ENCODE data around the gene CRISPLD2. TPM values are rescaled to one million over a fixed set of nuclear protein-coding genes. Genes with fewer than 3 reads are reported as not detected.
A peak's percentile ranks its signal among the peaks of the same experiment; 100 is the strongest.

The CRISPLD2 gene
- total RNA-seq, 1 donor from 2014 or later, result 17.8 TPM

GRCh38 chr16:84914273-84914672, 94.5 kb downstream of the CRISPLD2 start:
- no peak overlapping the region for H3K4me3 Mint-ChIP-seq
- DNase-seq (ENCODE audit: extremely low spot score, unreplicated experiment), result no peak
- peaks cover 31% of the 10 kb centered on the region for H3K4me1 Mint-ChIP-seq (ENCODE audit: unreplicated experiment)
- no peak for TF ChIP-seq CTCF (conservative IDR thresholded peaks at IDR 0.05)
- peaks cover 3% of the 10 kb centered on the region for H3K27me3 Mint-ChIP-seq
- no peak overlapping the region for H3K27ac Mint-ChIP-seq
- no peaks in the 10 kb centered on the region for H3K9me3 Mint-ChIP-seq
- H3K36me3 Mint-ChIP-seq, result no peaks in the 10 kb centered on the region

- H3K4me1 Mint-ChIP-seq (ENCODE audit: unreplicated experiment), result peaks cover 45% of the 10 kb centered on the region
- no peak overlapping the region for H3K4me3 Mint-ChIP-seq
- H3K36me3 Mint-ChIP-seq, result no peaks in the 10 kb centered on the region
- no peak for TF ChIP-seq CTCF (conservative IDR thresholded peaks at IDR 0.05)
- no peaks in the 10 kb centered on the region for H3K9me3 Mint-ChIP-seq
- DNase-seq (ENCODE audit: extremely low spot score, unreplicated experiment), result no peak
- H3K27me3 Mint-ChIP-seq, result peaks cover 3% of the 10 kb centered on the region
- H3K27ac Mint-ChIP-seq, result no peak overlapping the region
Measured at GRCh38 chr16:84916178-84916577, 96.4 kb downstream of the CRISPLD2 start.

- TF ChIP-seq CTCF (conservative IDR thresholded peaks at IDR 0.05), result no peak
- H3K36me3 Mint-ChIP-seq, result no peaks in the 10 kb centered on the region
- H3K27me3 Mint-ChIP-seq, result peaks cover 3% of the 10 kb centered on the region
- H3K9me3 Mint-ChIP-seq, result no peaks in the 10 kb centered on the region
- no peak overlapping the region for H3K4me3 Mint-ChIP-seq
- peaks cover 45% of the 10 kb centered on the region for H3K4me1 Mint-ChIP-seq (ENCODE audit: unreplicated experiment)
- no peak for DNase-seq (ENCODE audit: extremely low spot score, unreplicated experiment)
- H3K27ac Mint-ChIP-seq, result no peak overlapping the region
Measured at GRCh38 chr16:84916850-84917249, 97.1 kb downstream of the CRISPLD2 start.

- TF ChIP-seq CTCF (conservative IDR thresholded peaks at IDR 0.05), result no peak
- peaks cover 40% of the 10 kb centered on the region for H3K4me1 Mint-ChIP-seq (ENCODE audit: unreplicated experiment)
- peaks cover 3% of the 10 kb centered on the region for H3K27me3 Mint-ChIP-seq
- no peaks in the 10 kb centered on the region for H3K9me3 Mint-ChIP-seq
- H3K4me3 Mint-ChIP-seq, result no peak overlapping the region
- no peak for DNase-seq (ENCODE audit: extremely low spot score, unreplicated experiment)
- no peaks in the 10 kb centered on the region for H3K36me3 Mint-ChIP-seq
- H3K27ac Mint-ChIP-seq, result no peak overlapping the region
Measured at GRCh38 chr16:84917492-84917891, 97.7 kb downstream of the CRISPLD2 start.

- Mint-ChIP-seq H3K4me3 (no peak overlapping the region), H3K27me3 (peaks cover 3% of the 10 kb centered on the region), H3K4me1 (ENCODE audit: unreplicated experiment) (peaks cover 38% of the 10 kb centered on the region)
Measured at GRCh38 chr16:84918006-84918909, 98.5 kb downstream of the CRISPLD2 start.

More at GRCh38 chr16:84918006-84918909, 98.5 kb downstream of the CRISPLD2 start:
- Mint-ChIP-seq H3K36me3 (no peaks in the 10 kb centered on the region), H3K27ac (peak overlapping the region; percentile 0), H3K9me3 (no peaks in the 10 kb centered on the region)
- DNase-seq (ENCODE audit: extremely low spot score, unreplicated experiment), result no peak
- TF ChIP-seq CTCF (conservative IDR thresholded peaks at IDR 0.05), result no peak
